Coronary artery (tissue), 2 donors: ENCODE results near the gene CAPZB.

ENCODE experiments used
- DNase-seq: peaks from one replicate; pipeline ENCODE4 v3.0.0-alpha.2; 2017; ENCODE audit warnings: low spot score
- H3K27ac ChIP-seq, 2 donors: fragments of 200-600 bp; sonication (generic); one replicate each; pipeline ENCODE4 v1.5.1; 2016 to 2019
- H3K4me3 ChIP-seq: fragments of 200-600 bp; sonication (generic); 2 replicates; pipeline ENCODE4 v1.5.1; 2016; ENCODE audit warnings: mild to moderate bottlenecking, moderate library complexity
- CTCF ChIP-seq: fragments of 200-600 bp; sonication (generic); IDR thresholded peaks from one replicate; pipeline ENCODE4 v1.5.1; 2019; ENCODE audit warnings: antibody characterized with exemption

The CAPZB gene

GRCh38 chr1:19400875-19401534 lies 84.3 kb downstream of the CAPZB start:
- DNase-seq, result no peak
- Histone ChIP-seq H3K4me3 (no peak overlapping the region), H3K27ac (peak overlapping the region; percentile 55 to 69)
- TF ChIP-seq CTCF, result no peak

- H3K4me3 ChIP-seq, result no peak overlapping the region
- DNase-seq, result peak; percentile 82
- TF ChIP-seq CTCF, result no peak
- H3K27ac ChIP-seq, result peak overlapping the region; percentile 55 to 69
Measured at GRCh38 chr1:19400192-19400611, 85.1 kb downstream of the CAPZB start.

GRCh38 chr1:19398309-19398760 lies 87.0 kb downstream of the CAPZB start:
- Histone ChIP-seq H3K4me3 (no peak overlapping the region), H3K27ac (peak overlapping the region; percentile 55 to 69)
- TF ChIP-seq CTCF, result no peak
- DNase-seq, result no peak

- no peak overlapping the region for H3K4me3 ChIP-seq
- H3K27ac ChIP-seq, result peak overlapping the region; percentile 55 to 69
- DNase-seq, result no peak
- TF ChIP-seq CTCF, result no peak
Measured at GRCh38 chr1:19397217-19397945, 88.0 kb downstream of the CAPZB start.

GRCh38 chr1:19396280-19396679 lies 89.1 kb downstream of the CAPZB start:
- Histone ChIP-seq H3K27ac (no peak overlapping the region), H3K4me3 (no peak overlapping the region)
- no peak for DNase-seq
- no peak for TF ChIP-seq CTCF

- DNase-seq, result no peak
- H3K4me3 ChIP-seq, result no peak overlapping the region
- peak overlapping the region in 1 of 2 donors; percentile 7 for H3K27ac ChIP-seq
- TF ChIP-seq CTCF, result no peak
Measured at GRCh38 chr1:19395678-19396192, 89.6 kb downstream of the CAPZB start.

GRCh38 chr1:19393046-19393445 lies 92.3 kb downstream of the CAPZB start:
- no peak overlapping the region for H3K4me3 ChIP-seq
- DNase-seq, result no peak
- no peak for TF ChIP-seq CTCF
- no peak overlapping the region for H3K27ac ChIP-seq
